Measurements from ENCODE around the gene SERPINB8.
A peak's percentile ranks its signal among the peaks of the same experiment; 100 is the strongest.

Gene SERPINB8

DNA sequence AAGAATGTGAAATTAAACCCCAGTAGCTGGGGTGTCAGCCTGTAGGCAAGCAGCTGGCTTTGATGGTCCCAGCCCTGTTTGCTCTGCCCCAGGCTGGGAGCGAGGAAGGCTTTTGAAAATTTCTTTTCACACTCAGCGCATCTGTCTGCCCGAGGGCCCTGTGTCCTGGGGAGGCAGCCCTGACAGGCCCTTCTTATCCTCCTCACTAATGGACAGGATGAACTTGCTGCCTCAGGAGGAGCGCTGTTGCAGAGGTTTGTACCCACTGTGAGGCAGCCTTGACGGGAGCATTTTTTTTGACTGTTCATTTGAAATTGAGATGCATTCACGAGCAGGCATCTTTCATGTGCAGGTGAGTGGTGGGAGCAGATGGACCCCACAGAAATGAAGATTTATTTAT, 62.4 kb downstream of the SERPINB8 start:
- H3K27ac ChIP-seq = no peak overlapping the region
- TF ChIP-seq, protein P1, sequence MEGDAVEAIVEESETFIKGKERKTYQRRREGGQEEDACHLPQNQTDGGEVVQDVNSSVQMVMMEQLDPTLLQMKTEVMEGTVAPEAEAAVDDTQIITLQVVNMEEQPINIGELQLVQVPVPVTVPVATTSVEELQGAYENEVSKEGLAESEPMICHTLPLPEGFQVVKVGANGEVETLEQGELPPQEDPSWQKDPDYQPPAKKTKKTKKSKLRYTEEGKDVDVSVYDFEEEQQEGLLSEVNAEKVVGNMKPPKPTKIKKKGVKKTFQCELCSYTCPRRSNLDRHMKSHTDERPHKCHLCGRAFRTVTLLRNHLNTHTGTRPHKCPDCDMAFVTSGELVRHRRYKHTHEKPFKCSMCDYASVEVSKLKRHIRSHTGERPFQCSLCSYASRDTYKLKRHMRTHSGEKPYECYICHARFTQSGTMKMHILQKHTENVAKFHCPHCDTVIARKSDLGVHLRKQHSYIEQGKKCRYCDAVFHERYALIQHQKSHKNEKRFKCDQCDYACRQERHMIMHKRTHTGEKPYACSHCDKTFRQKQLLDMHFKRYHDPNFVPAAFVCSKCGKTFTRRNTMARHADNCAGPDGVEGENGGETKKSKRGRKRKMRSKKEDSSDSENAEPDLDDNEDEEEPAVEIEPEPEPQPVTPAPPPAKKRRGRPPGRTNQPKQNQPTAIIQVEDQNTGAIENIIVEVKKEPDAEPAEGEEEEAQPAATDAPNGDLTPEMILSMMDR (conservative IDR thresholded peaks at IDR 0.05) = no peak
- TF ChIP-seq ZFX (IDR thresholded peaks at IDR 0.05) = no peak

DNA sequence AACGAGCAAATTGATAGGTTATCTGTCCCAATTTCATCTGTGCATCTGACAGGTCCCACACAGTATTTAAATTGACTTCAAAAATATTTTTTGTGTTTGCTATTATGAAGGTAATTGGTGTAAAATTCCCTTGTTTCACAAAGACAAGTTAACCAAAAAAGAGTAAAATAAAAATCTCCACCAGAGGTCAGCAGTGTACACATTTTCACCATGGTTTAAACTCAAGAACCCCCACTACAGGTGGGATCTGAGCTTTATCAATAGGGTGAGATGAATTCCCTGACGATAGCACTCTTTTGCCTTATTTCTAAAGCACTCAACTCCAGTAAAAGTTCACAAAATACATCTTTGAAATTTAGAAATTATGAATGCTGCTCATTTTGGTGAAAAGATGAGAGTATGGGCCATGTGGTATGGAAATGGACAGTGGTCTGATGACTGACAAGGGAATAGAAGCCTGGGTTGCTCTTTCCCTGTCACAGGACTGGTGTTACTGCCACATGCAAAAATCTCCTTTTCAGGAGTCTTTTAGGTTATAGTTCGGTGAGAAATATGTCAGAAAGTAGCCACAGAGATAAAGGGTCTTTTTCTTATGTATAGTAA, 68.0 kb downstream of the SERPINB8 start:
- H3K27ac ChIP-seq = no peak overlapping the region
- TF ChIP-seq ZFX (IDR thresholded peaks at IDR 0.05) = no peak
- TF ChIP-seq, protein P1 (conservative IDR thresholded peaks at IDR 0.05) = peak; percentile 65
